Stimulated activated CD4-positive, alpha-beta T cell treated with anti-CD3 and anti-CD28 coated beads, Interleukin-15, amount 100 ng/mL, for 48 hours (primary cell): ENCODE results near the gene RFPL1.
"Not testable (repeated sequence)": the region's sequence is repeated elsewhere in the genome, so short reads cannot be mapped to it uniquely, and the experiment has no call there.

Experiments
- DNase-seq, 2 donors: peaks; one replicate each; pipeline ENCODE4 v3.0.0-alpha.2; 2020; ENCODE audit warnings: low read depth in 2 of 2

RFPL1 gene

GRCh38 chr22:29478326-29479276 lies 40.2 kb downstream of the RFPL1 start:
- DNase-seq: no peak

GRCh38 chr22:29479417-29480261 lies 41.3 kb downstream of the RFPL1 start, which contains the start of gene NEFH:
Gene NEFH, plus strand, starts transcription at chr22:29480218. Its CDS starts 45 bp downstream, at chr22:29480263.
- DNase-seq: no peak

GRCh38 chr22:29480262-29480511 lies 41.8 kb downstream of the RFPL1 start:
- no peak for DNase-seq

GRCh38 chr22:29480512-29481264 lies 42.3 kb downstream of the RFPL1 start:
- peak; percentile 16 to 37 for DNase-seq

GRCh38 chr22:29481265-29482000 lies 43.0 kb downstream of the RFPL1 start:
- no peak for DNase-seq

- no peak for DNase-seq
Observed at GRCh38 chr22:29482253-29482652, 43.9 kb downstream of the RFPL1 start.

- DNase-seq: no peak
Observed at GRCh38 chr22:29482726-29483125, 44.3 kb downstream of the RFPL1 start.

- no peak for DNase-seq
Observed at GRCh38 chr22:29483254-29483653, 44.9 kb downstream of the RFPL1 start.

GRCh38 chr22:29484642-29485041 lies 46.3 kb downstream of the RFPL1 start:
- DNase-seq: no peak

GRCh38 chr22:29485448-29485847 lies 47.1 kb downstream of the RFPL1 start:
- no peak for DNase-seq

GRCh38 chr22:29487426-29487986 lies 49.1 kb downstream of the RFPL1 start:
- no peak for DNase-seq

GRCh38 chr22:29489127-29489780 lies 50.9 kb downstream of the RFPL1 start:
- DNase-seq: not testable (repeated sequence)

GRCh38 chr22:29491012-29491411 lies 52.6 kb downstream of the RFPL1 start:
- DNase-seq: no peak
